ENCODE data around the gene KRTAP10-9. TPM values are rescaled to one million over a fixed set of nuclear protein-coding genes. Genes with fewer than 3 reads are reported as not detected.

KRTAP10-9 gene
- total and polyA plus RNA-seq, 2 of the 8 experiments (the other 6 are each of a cell fraction or from before 2014, with no cell fraction given) = not detected

- Histone ChIP-seq H3K27me3 (replicated peaks in 1 of 4; ENCODE audit: control insufficient read depth in 3 of 4, extremely low read depth in 1 of 4, insufficient read depth in 3 of 4, low read length in 3 of 4) (no peaks in the 10 kb centered on the region), H2AFZ (ENCODE audit: low read length) (no peak overlapping the region), H3K9ac (replicated peaks in 1 of 4; ENCODE audit: extremely low read depth in 1 of 4, low read depth in 3 of 4, low read length in 3 of 4) (no peak overlapping the region), H4K20me1 (replicated peaks in 1 of 2; ENCODE audit: control insufficient read depth in 1 of 2, insufficient read depth in 2 of 2, low read length in 2 of 2) (no peaks in the 10 kb centered on the region), H2BK15ac (ENCODE audit: low read length) (no peak overlapping the region), H2BK12ac (ENCODE audit: low read depth, low read length) (no peak overlapping the region), H2AK5ac (ENCODE audit: low read depth, low read length) (no peak overlapping the region), H3K4me1 (replicated peaks in 1 of 4; ENCODE audit: control insufficient read depth in 3 of 4, insufficient read depth in 4 of 4, low read length in 3 of 4) (no peaks in the 10 kb centered on the region; a peak in 1 of 7 replicates), H3K4ac (replicated peaks; ENCODE audit: insufficient read length, low read depth, low read length) (no peak overlapping the region), H3K9me3 (ENCODE audit: insufficient read depth in 2 of 2, low read depth in 1 of 2, low read length in 1 of 2) (peaks cover 0 to 3% of the 10 kb centered on the region in 2 experiments; a peak in 1 of 4 replicates), H2BK5ac (ENCODE audit: low read depth, low read length) (no peak overlapping the region), H4K8ac (ENCODE audit: extremely low read depth, insufficient read depth, low read length) (no peak overlapping the region), H3K79me1 (ENCODE audit: low read depth, low read length) (no peaks in the 10 kb centered on the region), H3K23ac (ENCODE audit: insufficient read length) (no peak overlapping the region), H3K4me2 (ENCODE audit: insufficient read depth in 1 of 2, low read depth in 2 of 2, low read length in 2 of 2) (no peak overlapping the region), H2BK20ac (ENCODE audit: low read length) (no peak overlapping the region), H2BK120ac (replicated peaks; ENCODE audit: low read depth, low read length) (no peak overlapping the region), H3K27ac (ENCODE audit: low read depth, low read length) (no peak overlapping the region), H3K36me3 (ENCODE audit: control insufficient read depth in 2 of 4, insufficient read depth in 4 of 4, low read length in 3 of 4) (no peaks in the 10 kb centered on the region), H3K23me2 (ENCODE audit: low read depth, low read length) (no peaks in the 10 kb centered on the region), H3K4me3 (ENCODE audit: extremely low read depth in 1 of 4, insufficient read depth in 2 of 4, low read depth in 3 of 4, low read length in 4 of 4) (no peak overlapping the region), H3K56ac (replicated peaks; ENCODE audit: insufficient read length, low read depth, low read length) (no peak overlapping the region), H4K91ac (replicated peaks; ENCODE audit: insufficient read length, low read length) (no peak overlapping the region), H3K79me2 (ENCODE audit: control insufficient read depth in 1 of 2, insufficient read depth in 2 of 2, low read length in 2 of 2) (no peaks in the 10 kb centered on the region), H4K5ac (ENCODE audit: insufficient read length, low read depth, low read length) (no peak overlapping the region), H3K14ac (ENCODE audit: insufficient read length) (no peak overlapping the region), H3K18ac (ENCODE audit: extremely low read depth, low read length) (no peak overlapping the region)
- WGBS, 2 experiments (ENCODE audit: extremely low coverage in 1 of 2, insufficient coverage in 1 of 2, insufficient read length in 1 of 2, insufficient replicate concordance in 2 of 2, low coverage in 1 of 2, low lambda C conversion rate in 2 of 2, missing lambda C conversion rate in 1 of 2) = 84% methylated on average over 6 of the region's 6 CpGs; no CpG with 5 or more reads in 1 of the 2 experiments
- ChIA-PET POLR2A (ENCODE audit: partially characterized antibody) (interaction anchor here (0.9 to 1.9 kb wide), 2 partner anchors 12 to 230 kb away, joined by 3 to 4 read pairs; no protein-coding TSS in a partner anchor), CTCF (ENCODE audit: partially characterized antibody) (interaction anchor here (1.2 to 1.7 kb wide), 3 partner anchors 9 to 74 kb away, joined by 3 to 6 read pairs (median 5); partner anchors contain the start of gene KRTAP10-6)
- DNase-seq (ENCODE audit: low read depth in 1 of 2, low spot score in 2 of 2) (no peak), FAIRE-seq (no peak)
- TF ChIP-seq HDAC2 (IDR thresholded peaks at IDR 0.05; ENCODE audit: borderline replicate concordance in 1 of 2, low read depth in 2 of 2, low read length in 2 of 2) = no peak
- TF ChIP-seq CHD1 (IDR thresholded peaks at IDR 0.05; ENCODE audit: low read depth, low read length) = no peak
- TF ChIP-seq BRCA1 (IDR thresholded peaks at IDR 0.05; ENCODE audit: low read depth, low read length) = no peak
- TF ChIP-seq NANOG (IDR thresholded peaks at IDR 0.05; ENCODE audit: insufficient read depth, low read depth, low read length, poor library complexity, severe bottlenecking) = no peak
- TF ChIP-seq EP300 (IDR thresholded peaks at IDR 0.05; ENCODE audit: borderline replicate concordance in 1 of 2, low read depth in 2 of 2, low read length in 2 of 2) = no peak
- TF ChIP-seq SP2 (IDR thresholded peaks at IDR 0.05; ENCODE audit: low read length) = no peak
- no peak for TF ChIP-seq SIX5 (IDR thresholded peaks at IDR 0.05; ENCODE audit: low read depth, low read length)
- no peak for TF ChIP-seq BACH1 (IDR thresholded peaks at IDR 0.05; ENCODE audit: low read length)
- TF ChIP-seq, protein P1, sequence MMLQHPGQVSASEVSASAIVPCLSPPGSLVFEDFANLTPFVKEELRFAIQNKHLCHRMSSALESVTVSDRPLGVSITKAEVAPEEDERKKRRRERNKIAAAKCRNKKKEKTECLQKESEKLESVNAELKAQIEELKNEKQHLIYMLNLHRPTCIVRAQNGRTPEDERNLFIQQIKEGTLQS (IDR thresholded peaks at IDR 0.05; ENCODE audit: insufficient read depth, low read depth, low read length) = no peak
- no peak for TF ChIP-seq RXRA (IDR thresholded peaks at IDR 0.05; ENCODE audit: insufficient read depth, low read depth, low read length)
- TF ChIP-seq SP4 (IDR thresholded peaks at IDR 0.05; ENCODE audit: low read length) = no peak
- TF ChIP-seq, protein P2, sequence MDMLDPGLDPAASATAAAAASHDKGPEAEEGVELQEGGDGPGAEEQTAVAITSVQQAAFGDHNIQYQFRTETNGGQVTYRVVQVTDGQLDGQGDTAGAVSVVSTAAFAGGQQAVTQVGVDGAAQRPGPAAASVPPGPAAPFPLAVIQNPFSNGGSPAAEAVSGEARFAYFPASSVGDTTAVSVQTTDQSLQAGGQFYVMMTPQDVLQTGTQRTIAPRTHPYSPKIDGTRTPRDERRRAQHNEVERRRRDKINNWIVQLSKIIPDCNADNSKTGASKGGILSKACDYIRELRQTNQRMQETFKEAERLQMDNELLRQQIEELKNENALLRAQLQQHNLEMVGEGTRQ (IDR thresholded peaks at IDR 0.05; ENCODE audit: low read length) = no peak
- no peak for TF ChIP-seq HDAC6 (IDR thresholded peaks at IDR 0.05; ENCODE audit: low read depth, low read length)
Measured at GRCh38 chr21:44583800-44584147, 43.1 kb upstream of the KRTAP10-9 start.

Data from H1 (cell line).